ENCODE results near the gene CEP131.

Gene CEP131

DNA sequence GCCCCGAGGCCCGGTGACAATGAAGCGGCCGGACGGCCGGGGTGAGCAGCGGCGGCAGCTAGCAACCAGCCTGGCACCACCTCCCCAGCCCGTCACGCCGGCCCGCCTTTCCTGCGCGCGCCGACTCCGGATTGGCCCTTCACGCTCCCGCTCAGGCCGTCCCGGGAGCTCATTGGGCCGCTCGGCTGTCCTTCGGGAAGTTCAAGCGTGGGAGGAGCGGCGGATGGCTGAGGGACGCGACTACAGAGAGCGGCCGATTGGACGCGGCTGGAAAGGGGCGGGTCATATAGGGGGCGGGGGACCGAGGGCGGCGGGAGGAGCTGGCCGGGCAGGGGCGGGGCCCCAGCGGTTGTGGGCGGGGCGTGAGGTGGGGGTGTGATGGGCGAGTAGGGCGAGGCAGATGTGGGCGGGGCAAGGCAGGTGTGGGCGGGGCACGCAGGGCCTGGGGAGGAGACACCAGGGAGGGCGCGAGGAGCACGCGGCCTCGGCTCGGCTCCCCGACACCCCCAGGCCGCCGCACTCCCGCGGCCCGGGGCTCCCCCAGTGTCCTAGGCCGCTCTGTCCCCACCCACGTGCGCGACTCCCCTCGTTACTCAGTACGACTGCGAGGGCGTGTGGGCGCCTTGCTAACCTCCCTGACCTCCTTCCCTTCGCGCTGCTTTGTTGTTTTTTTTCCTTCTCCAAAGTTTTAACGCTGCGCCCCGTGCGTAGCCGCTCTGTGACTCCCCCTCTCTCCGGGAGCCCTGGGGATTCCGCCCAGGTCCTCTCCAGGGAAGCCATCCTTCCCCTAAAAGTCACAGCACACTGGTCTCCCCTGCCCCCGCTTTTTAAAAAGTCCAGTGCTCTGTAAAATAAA lies at the start of gene CEP131 (continued):
- TF ChIP-seq GLI2 (tag by site-specific recombination; IDR thresholded peaks at IDR 0.05; ENCODE audit: borderline replicate concordance, low read depth) = no peak
- peak; percentile 98 for TF ChIP-seq ZFHX2 (tag by site-specific recombination; conservative IDR thresholded peaks at IDR 0.05)
- TF ChIP-seq, protein P1, sequence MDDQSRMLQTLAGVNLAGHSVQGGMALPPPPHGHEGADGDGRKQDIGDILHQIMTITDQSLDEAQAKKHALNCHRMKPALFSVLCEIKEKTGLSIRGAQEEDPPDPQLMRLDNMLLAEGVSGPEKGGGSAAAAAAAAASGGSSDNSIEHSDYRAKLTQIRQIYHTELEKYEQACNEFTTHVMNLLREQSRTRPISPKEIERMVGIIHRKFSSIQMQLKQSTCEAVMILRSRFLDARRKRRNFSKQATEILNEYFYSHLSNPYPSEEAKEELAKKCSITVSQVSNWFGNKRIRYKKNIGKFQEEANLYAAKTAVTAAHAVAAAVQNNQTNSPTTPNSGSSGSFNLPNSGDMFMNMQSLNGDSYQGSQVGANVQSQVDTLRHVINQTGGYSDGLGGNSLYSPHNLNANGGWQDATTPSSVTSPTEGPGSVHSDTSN (CRISPR knock-in tag; IDR thresholded peaks at IDR 0.05) = peak; percentile 99
- TF ChIP-seq, protein P2, sequence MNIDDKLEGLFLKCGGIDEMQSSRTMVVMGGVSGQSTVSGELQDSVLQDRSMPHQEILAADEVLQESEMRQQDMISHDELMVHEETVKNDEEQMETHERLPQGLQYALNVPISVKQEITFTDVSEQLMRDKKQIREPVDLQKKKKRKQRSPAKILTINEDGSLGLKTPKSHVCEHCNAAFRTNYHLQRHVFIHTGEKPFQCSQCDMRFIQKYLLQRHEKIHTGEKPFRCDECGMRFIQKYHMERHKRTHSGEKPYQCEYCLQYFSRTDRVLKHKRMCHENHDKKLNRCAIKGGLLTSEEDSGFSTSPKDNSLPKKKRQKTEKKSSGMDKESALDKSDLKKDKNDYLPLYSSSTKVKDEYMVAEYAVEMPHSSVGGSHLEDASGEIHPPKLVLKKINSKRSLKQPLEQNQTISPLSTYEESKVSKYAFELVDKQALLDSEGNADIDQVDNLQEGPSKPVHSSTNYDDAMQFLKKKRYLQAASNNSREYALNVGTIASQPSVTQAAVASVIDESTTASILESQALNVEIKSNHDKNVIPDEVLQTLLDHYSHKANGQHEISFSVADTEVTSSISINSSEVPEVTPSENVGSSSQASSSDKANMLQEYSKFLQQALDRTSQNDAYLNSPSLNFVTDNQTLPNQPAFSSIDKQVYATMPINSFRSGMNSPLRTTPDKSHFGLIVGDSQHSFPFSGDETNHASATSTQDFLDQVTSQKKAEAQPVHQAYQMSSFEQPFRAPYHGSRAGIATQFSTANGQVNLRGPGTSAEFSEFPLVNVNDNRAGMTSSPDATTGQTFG (tag by site-specific recombination; IDR thresholded peaks at IDR 0.05; ENCODE audit: borderline replicate concordance) = no peak
- TF ChIP-seq ZNF211 (tag by site-specific recombination; IDR thresholded peaks at IDR 0.05; ENCODE audit: low read depth) = no peak
- TF ChIP-seq SALL2 (tag by site-specific recombination; IDR thresholded peaks at IDR 0.05; ENCODE audit: borderline replicate concordance) = no peak
- TF ChIP-seq, protein P3, sequence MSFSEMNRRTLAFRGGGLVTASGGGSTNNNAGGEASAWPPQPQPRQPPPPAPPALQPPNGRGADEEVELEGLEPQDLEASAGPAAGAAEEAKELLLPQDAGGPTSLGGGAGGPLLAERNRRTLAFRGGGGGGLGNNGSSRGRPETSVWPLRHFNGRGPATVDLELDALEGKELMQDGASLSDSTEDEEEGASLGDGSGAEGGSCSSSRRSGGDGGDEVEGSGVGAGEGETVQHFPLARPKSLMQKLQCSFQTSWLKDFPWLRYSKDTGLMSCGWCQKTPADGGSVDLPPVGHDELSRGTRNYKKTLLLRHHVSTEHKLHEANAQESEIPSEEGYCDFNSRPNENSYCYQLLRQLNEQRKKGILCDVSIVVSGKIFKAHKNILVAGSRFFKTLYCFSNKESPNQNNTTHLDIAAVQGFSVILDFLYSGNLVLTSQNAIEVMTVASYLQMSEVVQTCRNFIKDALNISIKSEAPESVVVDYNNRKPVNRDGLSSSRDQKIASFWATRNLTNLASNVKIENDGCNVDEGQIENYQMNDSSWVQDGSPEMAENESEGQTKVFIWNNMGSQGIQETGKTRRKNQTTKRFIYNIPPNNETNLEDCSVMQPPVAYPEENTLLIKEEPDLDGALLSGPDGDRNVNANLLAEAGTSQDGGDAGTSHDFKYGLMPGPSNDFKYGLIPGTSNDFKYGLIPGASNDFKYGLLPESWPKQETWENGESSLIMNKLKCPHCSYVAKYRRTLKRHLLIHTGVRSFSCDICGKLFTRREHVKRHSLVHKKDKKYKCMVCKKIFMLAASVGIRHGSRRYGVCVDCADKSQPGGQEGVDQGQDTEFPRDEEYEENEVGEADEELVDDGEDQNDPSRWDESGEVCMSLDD (tag by site-specific recombination; IDR thresholded peaks at IDR 0.05) = peak; percentile 88
- peak; percentile 71 for TF ChIP-seq WT1 (tag by site-specific recombination; IDR thresholded peaks at IDR 0.05)
- no peak for TF ChIP-seq ZNF548 (tag by site-specific recombination; IDR thresholded peaks at IDR 0.05)
- TF ChIP-seq, protein P4, sequence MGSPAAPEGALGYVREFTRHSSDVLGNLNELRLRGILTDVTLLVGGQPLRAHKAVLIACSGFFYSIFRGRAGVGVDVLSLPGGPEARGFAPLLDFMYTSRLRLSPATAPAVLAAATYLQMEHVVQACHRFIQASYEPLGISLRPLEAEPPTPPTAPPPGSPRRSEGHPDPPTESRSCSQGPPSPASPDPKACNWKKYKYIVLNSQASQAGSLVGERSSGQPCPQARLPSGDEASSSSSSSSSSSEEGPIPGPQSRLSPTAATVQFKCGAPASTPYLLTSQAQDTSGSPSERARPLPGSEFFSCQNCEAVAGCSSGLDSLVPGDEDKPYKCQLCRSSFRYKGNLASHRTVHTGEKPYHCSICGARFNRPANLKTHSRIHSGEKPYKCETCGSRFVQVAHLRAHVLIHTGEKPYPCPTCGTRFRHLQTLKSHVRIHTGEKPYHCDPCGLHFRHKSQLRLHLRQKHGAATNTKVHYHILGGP (tag by site-specific recombination; IDR thresholded peaks at IDR 0.05) = no peak
- TF ChIP-seq, protein P5, sequence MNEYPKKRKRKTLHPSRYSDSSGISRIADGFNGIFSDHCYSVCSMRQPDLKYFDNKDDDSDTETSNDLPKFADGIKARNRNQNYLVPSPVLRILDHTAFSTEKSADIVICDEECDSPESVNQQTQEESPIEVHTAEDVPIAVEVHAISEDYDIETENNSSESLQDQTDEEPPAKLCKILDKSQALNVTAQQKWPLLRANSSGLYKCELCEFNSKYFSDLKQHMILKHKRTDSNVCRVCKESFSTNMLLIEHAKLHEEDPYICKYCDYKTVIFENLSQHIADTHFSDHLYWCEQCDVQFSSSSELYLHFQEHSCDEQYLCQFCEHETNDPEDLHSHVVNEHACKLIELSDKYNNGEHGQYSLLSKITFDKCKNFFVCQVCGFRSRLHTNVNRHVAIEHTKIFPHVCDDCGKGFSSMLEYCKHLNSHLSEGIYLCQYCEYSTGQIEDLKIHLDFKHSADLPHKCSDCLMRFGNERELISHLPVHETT (tag by site-specific recombination; IDR thresholded peaks at IDR 0.05) = no peak
- no peak for TF ChIP-seq ZNF394 (tag by site-specific recombination; IDR thresholded peaks at IDR 0.05; ENCODE audit: borderline replicate concordance)
- 0 out of 2 replicates have a peak, but pooled peaks have one; percentile 58 for TF ChIP-seq ZNF660 (tag by site-specific recombination; IDR thresholded peaks at IDR 0.05)
- no peak for TF ChIP-seq RBAK (tag by site-specific recombination; IDR thresholded peaks at IDR 0.05)
- 0 out of 2 replicates have a peak, but pooled peaks have one; percentile 24 for TF ChIP-seq ZNF366 (tag by site-specific recombination; conservative IDR thresholded peaks at IDR 0.05)
- TF ChIP-seq, protein P6, sequence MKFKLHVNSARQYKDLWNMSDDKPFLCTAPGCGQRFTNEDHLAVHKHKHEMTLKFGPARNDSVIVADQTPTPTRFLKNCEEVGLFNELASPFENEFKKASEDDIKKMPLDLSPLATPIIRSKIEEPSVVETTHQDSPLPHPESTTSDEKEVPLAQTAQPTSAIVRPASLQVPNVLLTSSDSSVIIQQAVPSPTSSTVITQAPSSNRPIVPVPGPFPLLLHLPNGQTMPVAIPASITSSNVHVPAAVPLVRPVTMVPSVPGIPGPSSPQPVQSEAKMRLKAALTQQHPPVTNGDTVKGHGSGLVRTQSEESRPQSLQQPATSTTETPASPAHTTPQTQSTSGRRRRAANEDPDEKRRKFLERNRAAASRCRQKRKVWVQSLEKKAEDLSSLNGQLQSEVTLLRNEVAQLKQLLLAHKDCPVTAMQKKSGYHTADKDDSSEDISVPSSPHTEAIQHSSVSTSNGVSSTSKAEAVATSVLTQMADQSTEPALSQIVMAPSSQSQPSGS (tag by site-specific recombination; IDR thresholded peaks at IDR 0.05; ENCODE audit: low read depth) = no peak
- no peak for TF ChIP-seq HOXC10 (CRISPR knock-in tag; IDR thresholded peaks at IDR 0.05)
- TF ChIP-seq ZNF292 (tag by site-specific recombination; IDR thresholded peaks at IDR 0.05; ENCODE audit: borderline replicate concordance, low read depth) = no peak
- no peak for TF ChIP-seq SCRT1 (tag by site-specific recombination; IDR thresholded peaks at IDR 0.05; ENCODE audit: borderline replicate concordance)
- 0 out of 2 replicates have a peak, but pooled peaks have one; percentile 45 for TF ChIP-seq ZNF561 (tag by site-specific recombination; IDR thresholded peaks at IDR 0.05; ENCODE audit: borderline replicate concordance)
- peak; percentile 98 for TF ChIP-seq KLF9 (tag by site-specific recombination; IDR thresholded peaks at IDR 0.05; ENCODE audit: low read depth)
- peak; percentile 91 for TF ChIP-seq ZNF501 (tag by site-specific recombination; IDR thresholded peaks at IDR 0.05)
- peak; percentile 32; the same call in 1 of the 2 replicates for TF ChIP-seq ZNF76 (tag by site-specific recombination; IDR thresholded peaks at IDR 0.05; ENCODE audit: borderline replicate concordance, low read depth)
- no peak for TF ChIP-seq ZNF426 (tag by site-specific recombination; IDR thresholded peaks at IDR 0.05)
- TF ChIP-seq ZNF48 (tag by site-specific recombination; IDR thresholded peaks at IDR 0.05) = no peak
- TF ChIP-seq ZNF248 (tag by site-specific recombination; IDR thresholded peaks at IDR 0.05) = no peak
- peak; percentile 98 for TF ChIP-seq KLF8 (tag by site-specific recombination; IDR thresholded peaks at IDR 0.05)
- TF ChIP-seq ZNF423 (tag by site-specific recombination; IDR thresholded peaks at IDR 0.05) = peak; percentile 71; the same call in 1 of the 2 replicates
